Esophagus muscularis mucosa (tissue), 4 donors: ENCODE results near the gene HDAC4. TPM values are rescaled to one million over a fixed set of nuclear protein-coding genes. Genes with fewer than 3 reads are reported as not detected.

Source experiments
- DNase-seq: peaks from one replicate; pipeline ENCODE4 v3.0.0-alpha.2; 2017; ENCODE audit errors: extremely low spot score
- H3K27ac ChIP-seq, 4 donors: fragments of 200-600 bp; sonication (generic); replicated peaks in 1 of 4; 1 replicate in 3 of 4; 2 replicates in 1 of 4; pipeline ENCODE4 v1.5.1; 2016 to 2019; ENCODE audit warnings: mild to moderate bottlenecking in 1 of 4
- H3K27me3 ChIP-seq, 4 donors: fragments of 200-600 bp; sonication (generic); one replicate each; pipeline versions ENCODE4 v1.5.1 to v1.6.0; 2016 to 2019
- H3K36me3 ChIP-seq, 4 donors: fragments of 200-600 bp; sonication (generic); one replicate each; pipeline ENCODE4 v1.5.1; 2016 to 2019
- H3K4me1 ChIP-seq, 4 donors: fragments of 200-600 bp; sonication (generic); one replicate each; pipeline ENCODE4 v1.5.1; 2016 to 2019
- H3K4me3 ChIP-seq, 4 donors: fragments of 200-600 bp; sonication (generic); 1 replicate in 2 of 4; 2 replicates in 2 of 4; pipeline ENCODE4 v1.5.1; 2016 to 2019; ENCODE audit warnings: mild to moderate bottlenecking in 4 of 4, moderate library complexity in 1 of 4
- H3K9me3 ChIP-seq, 4 donors: fragments of 200-600 bp; sonication (generic); 1 replicate in 3 of 4; 2 replicates in 1 of 4; pipeline ENCODE4 v1.5.1; 2016 to 2019
- EP300 ChIP-seq: sonication (generic); formaldehyde crosslinking; IDR thresholded peaks from one replicate; pipeline ENCODE4 v1.6.1; 2017; ENCODE audit warnings: antibody characterized with exemption
- POLR2A ChIP-seq: fragments of 450-650 bp; IDR thresholded peaks from one replicate; pipeline ENCODE4 v1.6.1; 2017; ENCODE audit warnings: antibody characterized with exemption, moderate library complexity, mild to moderate bottlenecking, low read depth
- POLR2AphosphoS5 ChIP-seq, 2 donors: sonication (generic); formaldehyde crosslinking; IDR thresholded peaks; one replicate each; pipeline ENCODE4 v1.6.1; 2017; ENCODE audit warnings: antibody characterized with exemption in 2 of 2
- WGBS: methylation state at CpG from one replicate; pipeline ENCODE4 v1.1.5; 2018; 5-methylcytosine and 5-hydroxymethylcytosine counted together
- intact Hi-C: fragments of 100-400 bp; cut with DNase I; formaldehyde crosslinking; loops from one replicate; pipeline ENCODE4 v1.15.1; 2023
- total RNA-seq, 4 donors: library from RNA; depleted of rRNA; stranded (reverse); fragments of >200 nt; gene quantifications; one replicate each; pipeline versions ENCODE4 v1.1.0 to v1.2.1, GENCODE V29; 2016
- TF ChIP-seq, protein P1 (sequence below), 3 experiments: fragments of 200-600 bp in 2 of 3; fragments of 450-650 bp in 1 of 3; sonication (generic) in 2 of 3; IDR thresholded peaks; one replicate each; pipeline ENCODE4 v1.5.1; 2017 to 2019; ENCODE audit warnings: antibody characterized with exemption in 3 of 3, mild to moderate bottlenecking in 2 of 3, moderate library complexity in 1 of 3

Gene HDAC4
- total RNA-seq, 4 donors from 2014 or later, result 59.4 to 119 (median 76.1) TPM

DNA sequence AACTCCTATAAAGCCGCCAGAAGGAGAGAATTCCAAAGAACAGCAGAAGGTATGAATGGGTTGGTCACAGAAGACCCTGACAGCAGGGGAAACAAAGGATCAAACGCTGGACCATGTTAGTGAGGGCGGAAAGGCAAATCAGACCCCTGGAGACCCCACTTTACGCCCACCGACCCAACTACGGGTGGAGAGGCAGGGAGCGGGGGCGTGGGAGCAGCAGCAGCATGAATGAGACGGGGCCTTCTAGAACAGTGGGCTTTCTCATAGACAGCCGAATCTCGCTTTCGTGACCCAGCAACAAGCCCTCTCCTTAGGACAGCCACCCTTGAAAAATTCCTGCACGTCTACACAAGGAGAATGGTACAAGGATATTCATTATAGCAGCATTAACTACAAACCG, 191.0 kb downstream of the HDAC4 start:
- intact Hi-C loops, result no loop called here
- TF ChIP-seq POLR2AphosphoS5 (IDR thresholded peaks at IDR 0.05) (no peak), EP300 (no peak), POLR2A (no peak)
- TF ChIP-seq, protein P1, sequence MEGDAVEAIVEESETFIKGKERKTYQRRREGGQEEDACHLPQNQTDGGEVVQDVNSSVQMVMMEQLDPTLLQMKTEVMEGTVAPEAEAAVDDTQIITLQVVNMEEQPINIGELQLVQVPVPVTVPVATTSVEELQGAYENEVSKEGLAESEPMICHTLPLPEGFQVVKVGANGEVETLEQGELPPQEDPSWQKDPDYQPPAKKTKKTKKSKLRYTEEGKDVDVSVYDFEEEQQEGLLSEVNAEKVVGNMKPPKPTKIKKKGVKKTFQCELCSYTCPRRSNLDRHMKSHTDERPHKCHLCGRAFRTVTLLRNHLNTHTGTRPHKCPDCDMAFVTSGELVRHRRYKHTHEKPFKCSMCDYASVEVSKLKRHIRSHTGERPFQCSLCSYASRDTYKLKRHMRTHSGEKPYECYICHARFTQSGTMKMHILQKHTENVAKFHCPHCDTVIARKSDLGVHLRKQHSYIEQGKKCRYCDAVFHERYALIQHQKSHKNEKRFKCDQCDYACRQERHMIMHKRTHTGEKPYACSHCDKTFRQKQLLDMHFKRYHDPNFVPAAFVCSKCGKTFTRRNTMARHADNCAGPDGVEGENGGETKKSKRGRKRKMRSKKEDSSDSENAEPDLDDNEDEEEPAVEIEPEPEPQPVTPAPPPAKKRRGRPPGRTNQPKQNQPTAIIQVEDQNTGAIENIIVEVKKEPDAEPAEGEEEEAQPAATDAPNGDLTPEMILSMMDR (IDR thresholded peaks at IDR 0.05), result no peak
- no peaks in the 10 kb centered on the region for H3K27me3 ChIP-seq
- no peak overlapping the region for H3K4me3 ChIP-seq
- H3K4me1 ChIP-seq, result peaks cover 35 to 91% (median 75%) of the 10 kb centered on the region in 4 donors
- peak overlapping the region in 1 of 4 donors; percentile 78 for H3K27ac ChIP-seq
- H3K36me3 ChIP-seq, result no peaks in the 10 kb centered on the region
- no peaks in the 10 kb centered on the region for H3K9me3 ChIP-seq
- WGBS, result 95% methylated on average over 14 of the region's 14 CpGs
- DNase-seq, result no peak

DNA sequence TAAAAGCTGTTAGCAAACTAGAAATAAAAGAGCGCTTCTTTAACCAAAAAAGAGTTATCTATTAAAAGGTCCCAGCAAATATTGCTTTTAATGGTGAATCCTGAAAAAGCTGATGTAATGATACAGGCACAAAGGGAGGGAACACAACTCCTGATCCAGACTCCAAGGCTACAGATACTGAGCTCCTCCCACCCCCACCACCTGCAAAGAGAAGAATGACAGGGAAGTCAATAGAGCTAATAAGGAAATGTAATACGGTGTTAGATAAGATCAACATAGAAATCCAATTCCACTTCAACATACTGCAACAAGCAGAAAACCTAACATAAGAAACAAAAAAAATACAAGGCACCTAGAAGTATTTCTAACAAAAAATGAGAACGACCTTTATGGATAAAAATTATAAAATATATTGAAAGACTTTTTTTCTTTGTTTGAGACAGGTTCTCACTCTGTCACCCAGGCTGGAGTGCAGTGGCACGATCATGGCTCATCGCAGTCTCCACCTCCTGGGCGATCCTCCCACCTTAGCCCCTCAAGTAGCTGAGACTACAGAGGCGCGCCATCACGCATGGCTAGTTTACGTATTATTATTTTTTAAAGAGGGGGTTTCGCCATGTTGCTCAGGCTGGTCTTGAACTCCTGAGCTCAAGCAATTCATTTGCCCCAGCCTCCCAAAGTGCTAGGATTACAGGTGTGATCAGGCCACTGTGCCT, 192.2 kb downstream of the HDAC4 start:
- no peak for TF ChIP-seq POLR2AphosphoS5 (IDR thresholded peaks at IDR 0.05)
- TF ChIP-seq POLR2A, result no peak
- TF ChIP-seq, protein P1 (IDR thresholded peaks at IDR 0.05), result no peak
- TF ChIP-seq EP300, result no peak
- Histone ChIP-seq H3K4me3 (no peak overlapping the region), H3K27me3 (no peaks in the 10 kb centered on the region), H3K27ac (peak overlapping the region in 1 of 4 donors; percentile 4), H3K4me1 (peaks cover 30 to 91% (median 74%) of the 10 kb centered on the region in 4 donors), H3K36me3 (peaks cover 0 to 2% (median 0%) of the 10 kb centered on the region in 4 donors), H3K9me3 (no peaks in the 10 kb centered on the region)
- 90% methylated on average over 11 of the region's 11 CpGs for WGBS
- intact Hi-C loops, result no loop called here
- no peak for DNase-seq

DNA sequence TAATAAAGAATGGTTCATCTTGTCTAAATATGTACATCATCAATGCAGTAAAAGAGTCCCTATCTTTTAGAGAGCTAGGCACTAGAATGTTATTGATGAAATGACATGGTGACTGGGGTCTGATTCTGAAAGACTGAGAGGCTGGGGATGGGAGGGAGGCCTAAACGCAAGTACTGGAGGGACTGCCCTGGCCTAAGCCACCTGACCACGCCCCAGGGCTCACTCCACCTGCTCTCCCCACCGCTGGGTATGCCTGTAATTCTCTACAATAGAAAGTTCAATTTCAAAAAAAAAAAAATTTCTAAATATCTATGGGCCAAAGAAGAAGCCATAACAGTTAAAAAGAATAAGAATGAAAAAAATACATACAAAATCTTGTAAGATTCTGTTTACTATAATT, 194.0 kb downstream of the HDAC4 start:
- intact Hi-C loops, result no loop called here
- peaks cover 0 to 6% (median 0%) of the 10 kb centered on the region in 4 donors for H3K36me3 ChIP-seq
- no peaks in the 10 kb centered on the region for H3K27me3 ChIP-seq
- no peak overlapping the region for H3K27ac ChIP-seq
- no peaks in the 10 kb centered on the region for H3K9me3 ChIP-seq
- TF ChIP-seq EP300 (no peak), POLR2A (no peak), POLR2AphosphoS5 (IDR thresholded peaks at IDR 0.05) (no peak)
- TF ChIP-seq, protein P1 (IDR thresholded peaks at IDR 0.05), result no peak
- WGBS, result 95% methylated on average over 3 of the region's 3 CpGs
- no peak for DNase-seq
- H3K4me1 ChIP-seq, result peaks cover 27 to 91% (median 73%) of the 10 kb centered on the region in 4 donors
- H3K4me3 ChIP-seq, result no peak overlapping the region

DNA sequence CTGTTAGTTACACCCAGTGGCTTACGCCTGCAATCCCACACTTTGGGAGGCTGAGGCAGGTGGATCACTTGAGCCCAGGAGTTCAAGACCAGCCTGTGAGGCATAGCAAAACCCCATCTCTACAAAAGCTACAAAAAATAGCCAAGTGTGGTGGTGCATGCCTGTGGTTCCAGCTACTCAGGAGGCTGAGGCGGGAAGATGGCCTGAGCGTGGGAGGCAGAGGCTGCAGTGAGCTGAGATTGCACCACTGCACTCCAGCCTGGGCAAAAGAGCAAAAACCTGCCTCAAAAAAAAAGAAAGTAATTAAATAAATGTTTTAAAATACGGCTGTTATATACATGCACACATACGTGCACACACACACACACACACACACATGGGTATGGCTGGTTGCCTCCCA, 194.8 kb downstream of the HDAC4 start:
- H3K4me3 ChIP-seq, result no peak overlapping the region
- intact Hi-C loops, result no loop called here
- DNase-seq, result no peak
- no peaks in the 10 kb centered on the region for H3K9me3 ChIP-seq
- no peak for TF ChIP-seq POLR2A
- TF ChIP-seq, protein P1 (IDR thresholded peaks at IDR 0.05), result no peak
- no peak for TF ChIP-seq EP300
- no peak for TF ChIP-seq POLR2AphosphoS5 (IDR thresholded peaks at IDR 0.05)
- no peaks in the 10 kb centered on the region for H3K27me3 ChIP-seq
- H3K36me3 ChIP-seq, result peaks cover 0 to 6% (median 0%) of the 10 kb centered on the region in 4 donors
- peaks cover 27 to 92% (median 73%) of the 10 kb centered on the region in 4 donors for H3K4me1 ChIP-seq
- 96% methylated on average over 5 of the region's 5 CpGs for WGBS
- H3K27ac ChIP-seq, result no peak overlapping the region
